GM23338 (cell line): Measurements from ENCODE around the gene TSHZ2. TPM values are rescaled to one million over a fixed set of nuclear protein-coding genes. Genes with fewer than 3 reads are reported as not detected.

ENCODE experiments used
- ATAC-seq: fragments of 200-7000 bp; cut with Tn5 transposase; 3 replicates; pipeline ENCODE4 v1.9.1; 2020
- DNase-seq: peaks from one replicate; pipeline ENCODE4 v3.0.0-alpha.2; 2015; ENCODE audit warnings: low spot score
- H2AFZ ChIP-seq: fragments of 200-600 bp; sonication (generic); 2 replicates; pipeline ENCODE4 v1.8.0; 2016; ENCODE audit warnings: antibody characterized with exemption, mild to moderate bottlenecking, moderate library complexity
- H3F3A ChIP-seq: fragments of 200-600 bp; sonication (generic); replicated peaks from 2 replicates; pipeline ENCODE4 v1.8.0; 2017; ENCODE audit warnings: antibody characterized with exemption, mixed run types, low read depth
- H3K27ac ChIP-seq: fragments of 200-600 bp; sonication (generic); 2 replicates; pipeline ENCODE4 v1.6.1; 2016; ENCODE audit warnings: low read depth
- H3K27me3 ChIP-seq: fragments of 200-600 bp; sonication (generic); 2 replicates; pipeline ENCODE4 v1.8.0; 2016; ENCODE audit warnings: mild to moderate bottlenecking, mixed run types, moderate library complexity; ENCODE audit not compliant: insufficient read depth
- H3K36me3 ChIP-seq: fragments of 200-600 bp; sonication (generic); 2 replicates; pipeline ENCODE4 v1.8.0; 2016; ENCODE audit warnings: mild to moderate bottlenecking; ENCODE audit not compliant: insufficient read depth
- H3K4me1 ChIP-seq: fragments of 200-600 bp; sonication (generic); 2 replicates; pipeline ENCODE4 v1.8.0; 2016; ENCODE audit warnings: mild to moderate bottlenecking, moderate library complexity; ENCODE audit not compliant: insufficient read depth
- H3K4me2 ChIP-seq: fragments of 200-600 bp; sonication (generic); 2 replicates; pipeline ENCODE4 v1.7.1; 2017; ENCODE audit warnings: mixed run types
- H3K4me3 ChIP-seq: fragments of 200-600 bp; sonication (generic); 2 replicates; pipeline ENCODE4 v1.6.1; 2016; ENCODE audit warnings: mixed run types
- H3K79me2 ChIP-seq: fragments of 200-600 bp; sonication (generic); replicated peaks from 2 replicates; pipeline ENCODE4 v1.8.0; 2017; ENCODE audit warnings: mild to moderate bottlenecking; ENCODE audit not compliant: insufficient read depth
- H3K9me2 ChIP-seq: fragments of 200-600 bp; sonication (generic); 2 replicates; pipeline ENCODE4 v1.8.0; 2017; ENCODE audit not compliant: insufficient read depth
- H4K20me1 ChIP-seq: fragments of 200-600 bp; sonication (generic); replicated peaks from 2 replicates; pipeline ENCODE4 v1.8.0; 2017; ENCODE audit warnings: mild to moderate bottlenecking; ENCODE audit not compliant: insufficient read depth
- H3K27ac Mint-ChIP-seq: 2 replicates; pipeline ENCODE4 v1.8.0; 2020; ENCODE audit warnings: inconsistent platforms, mild to moderate bottlenecking, moderate library complexity, mixed read lengths
- H3K27me3 Mint-ChIP-seq: 3 replicates; pipeline ENCODE4 v1.8.0; 2022; ENCODE audit warnings: low read depth, mild to moderate bottlenecking, moderate library complexity, mixed read lengths, inconsistent platforms; ENCODE audit not compliant: insufficient read depth, poor library complexity
- H3K36me3 Mint-ChIP-seq: 3 replicates; pipeline ENCODE4 v1.8.0; 2021; ENCODE audit warnings: low read depth, mild to moderate bottlenecking, inconsistent platforms, moderate library complexity, mixed read lengths
- H3K4me1 Mint-ChIP-seq: 3 replicates; pipeline ENCODE4 v1.8.0; 2020; ENCODE audit warnings: mild to moderate bottlenecking, inconsistent platforms, mixed read lengths
- H3K4me3 Mint-ChIP-seq: 3 replicates; pipeline ENCODE4 v1.8.0; 2021; ENCODE audit warnings: moderate library complexity, mild to moderate bottlenecking, inconsistent platforms, mixed read lengths
- H3K9me3 Mint-ChIP-seq: 3 replicates; pipeline ENCODE4 v1.8.0; 2020; ENCODE audit warnings: moderate library complexity, mild to moderate bottlenecking, inconsistent platforms, mixed read lengths
- EZH2phosphoT487 ChIP-seq: fragments of 200-600 bp; sonication (generic); IDR thresholded peaks from one replicate; pipeline ENCODE4 v1.8.1; 2018; ENCODE audit warnings: antibody characterized with exemption; ENCODE audit not compliant: unreplicated experiment
- JUNB ChIP-seq: IDR thresholded peaks from one replicate; pipeline ENCODE4 v1.6.1; 2016; ENCODE audit warnings: antibody characterized with exemption; ENCODE audit not compliant: unreplicated experiment
- POLR2AphosphoS5 ChIP-seq: IDR thresholded peaks from 2 replicates; pipeline ENCODE4 v1.6.1; 2016; ENCODE audit warnings: antibody characterized with exemption, low read depth
- STAT1 ChIP-seq: IDR thresholded peaks from one replicate; pipeline ENCODE4 v1.6.1; 2016; ENCODE audit warnings: antibody characterized with exemption; ENCODE audit not compliant: unreplicated experiment
- ZNF462 ChIP-seq: fragments of 250-450 bp; sonication (Bioruptor Pico); IDR thresholded peaks from 2 replicates; pipeline ENCODE4 v1.5.0; 2020; ENCODE audit warnings: mild to moderate bottlenecking, moderate library complexity
- polyA plus RNA-seq: library from polyadenylated mRNA; unstranded; fragments of >200 nt; fragmentation: Nextera tagmentation; extraction: Ambion mirVana; gene quantifications from 2 replicates; pipeline ENCODE4 v1.2.1, GENCODE V29; 2016
- total RNA-seq: library from RNA; depleted of rRNA; stranded (reverse); fragments of >200 nt; shearing (Covaris generic); gene quantifications from 2 replicates; pipeline ENCODE4 v1.2.3, GENCODE V29; 2014

The TSHZ2 gene
- total and polyA plus RNA-seq, 2 experiments from 2014 or later, result 0.49 to 1.3 TPM

- H3K36me3 Mint-ChIP-seq, result no peaks in the 10 kb centered on the region
- H3K27ac Mint-ChIP-seq, result no peak overlapping the region
- Histone ChIP-seq H3K79me2 (no peaks in the 10 kb centered on the region), H3K27ac (no peak overlapping the region), H3F3A (no peaks in the 10 kb centered on the region), H3K27me3 (no peaks in the 10 kb centered on the region), H3K4me2 (no peak overlapping the region), H4K20me1 (no peaks in the 10 kb centered on the region), H3K36me3 (no peaks in the 10 kb centered on the region), H2AFZ (no peak overlapping the region), H3K9me2 (peaks cover 4% of the 10 kb centered on the region; the same call in 1 of the 2 replicates), H3K4me3 (no peak overlapping the region), H3K4me1 (no peaks in the 10 kb centered on the region)
- H3K4me1 Mint-ChIP-seq, result peaks cover 15% of the 10 kb centered on the region; the same call in 2 of the 3 replicates
- no peak for TF ChIP-seq EZH2phosphoT487
- DNase-seq, result no peak
- no peak overlapping the region for H3K4me3 Mint-ChIP-seq
- ATAC-seq, result no peak
- H3K9me3 Mint-ChIP-seq, result no peaks in the 10 kb centered on the region
- peaks cover 5% of the 10 kb centered on the region for H3K27me3 Mint-ChIP-seq
These were observed 127.7 kb downstream of the TSHZ2 start for GRCh38 chr20:53099856-53100255.

GRCh38 chr20:53100476-53100911 is 128.3 kb downstream of the TSHZ2 start:
- H3K27me3 Mint-ChIP-seq, result peaks cover 4% of the 10 kb centered on the region
- Histone ChIP-seq H3K27ac (no peak overlapping the region), H3F3A (no peaks in the 10 kb centered on the region), H3K9me2 (peaks cover 4% of the 10 kb centered on the region; the same call in 1 of the 2 replicates), H4K20me1 (no peaks in the 10 kb centered on the region), H3K79me2 (no peaks in the 10 kb centered on the region), H3K4me2 (no peak overlapping the region), H3K4me1 (no peaks in the 10 kb centered on the region), H3K36me3 (no peaks in the 10 kb centered on the region), H3K4me3 (no peak overlapping the region), H2AFZ (no peak overlapping the region), H3K27me3 (no peaks in the 10 kb centered on the region)
- ATAC-seq (no peak), DNase-seq (no peak)
- peaks cover 15% of the 10 kb centered on the region for H3K4me1 Mint-ChIP-seq
- TF ChIP-seq POLR2AphosphoS5, result no peak
- no peak for TF ChIP-seq STAT1
- no peak for TF ChIP-seq ZNF462 (CRISPR knock-in tag)
- TF ChIP-seq JUNB, result no peak
- no peaks in the 10 kb centered on the region for H3K36me3 Mint-ChIP-seq
- no peaks in the 10 kb centered on the region for H3K9me3 Mint-ChIP-seq
- H3K4me3 Mint-ChIP-seq, result no peak overlapping the region
- no peak overlapping the region for H3K27ac Mint-ChIP-seq
